Renal cortical epithelial cell (primary cell): Measurements from ENCODE around the gene IFFO2. TPM values are rescaled to one million over a fixed set of nuclear protein-coding genes. Genes with fewer than 3 reads are reported as not detected.

ENCODE experiments used
- DNase-seq: peaks from one replicate; pipeline ENCODE4 v3.0.0-alpha.2; 2011; ENCODE audit warnings: low read depth
- total RNA-seq: library from RNA; depleted of rRNA; stranded (reverse); fragments of >200 nt; gene quantifications from 2 replicates; pipeline ENCODE4 v1.2.3, GENCODE V29; 2014

Gene IFFO2
- total RNA-seq, 1 donor from 2014 or later, result 42.0 TPM

DNA sequence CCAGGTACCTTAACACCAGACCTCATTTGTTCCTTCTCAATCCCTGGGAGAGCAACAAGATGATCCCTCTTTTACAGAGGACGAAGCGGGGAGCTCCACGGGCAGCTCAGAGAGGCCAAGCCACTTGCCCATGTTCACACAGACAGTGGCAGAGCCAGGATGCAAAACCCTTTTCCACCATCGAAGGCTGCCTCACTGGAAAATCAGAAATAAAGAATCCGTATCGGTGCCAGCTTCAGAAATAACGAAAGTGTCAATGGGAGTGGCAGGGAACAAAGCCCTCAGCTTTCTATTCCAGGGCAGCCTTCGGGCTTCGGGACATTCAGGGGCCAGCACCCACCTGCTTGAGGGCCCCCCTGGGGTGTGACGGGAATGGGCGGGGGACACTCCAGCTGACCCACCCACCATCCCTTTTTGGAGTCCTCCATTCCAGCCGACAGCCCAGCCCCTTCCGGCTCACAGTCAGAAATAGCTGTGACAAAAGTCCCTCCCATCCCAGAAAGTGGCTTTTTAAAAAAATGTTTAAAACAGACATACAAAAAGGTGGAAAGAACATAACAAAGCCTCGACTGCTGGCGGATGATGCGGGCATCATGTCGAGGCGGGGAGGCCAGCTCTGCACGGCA, 6.0 kb downstream of the IFFO2 start:
- no peak for DNase-seq

GRCh38 chr1:18949686-18950400, 6.6 kb downstream of the IFFO2 start:
- DNase-seq, result peak; percentile 32

DNA sequence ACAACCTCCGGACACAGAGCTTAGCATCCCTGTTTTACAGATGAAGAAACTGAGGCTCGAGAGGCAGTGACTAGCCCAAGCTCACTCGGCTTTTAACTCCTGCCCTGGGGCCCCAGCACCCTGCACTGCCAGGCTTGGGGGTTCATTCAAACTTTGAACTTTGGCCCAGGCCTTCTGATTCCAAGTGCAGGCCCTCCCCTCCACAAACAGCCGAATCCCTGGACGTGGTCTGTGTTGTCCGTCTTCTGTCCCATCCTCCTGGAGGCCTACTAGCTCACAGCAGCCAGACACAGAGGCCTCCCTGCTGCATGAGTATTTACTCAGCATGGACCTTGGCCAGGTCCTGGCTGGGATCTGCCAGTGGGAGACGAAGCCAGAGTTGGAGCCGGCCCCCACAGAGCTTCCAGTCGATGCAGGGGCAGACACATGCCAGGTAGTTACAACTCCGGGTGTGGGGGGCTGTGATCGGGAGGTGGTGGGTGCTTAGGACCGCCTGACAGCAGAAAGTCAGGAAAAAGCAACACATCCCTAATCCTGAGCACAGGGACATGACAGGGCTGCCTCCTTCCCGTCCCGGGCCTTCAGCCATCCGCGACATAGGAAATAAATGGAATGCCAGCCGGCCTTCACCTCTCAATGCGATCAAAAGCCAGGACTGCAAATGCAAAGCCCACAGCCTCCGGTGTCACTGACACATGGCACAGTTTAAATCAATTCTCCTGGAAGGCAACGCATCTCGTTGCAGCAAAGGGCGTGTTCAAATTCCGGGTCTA, 7.4 kb downstream of the IFFO2 start:
- peak; percentile 41 for DNase-seq

GRCh38 chr1:18948048-18948912, 8.2 kb downstream of the IFFO2 start:
- DNase-seq, result peak; percentile 90

DNA sequence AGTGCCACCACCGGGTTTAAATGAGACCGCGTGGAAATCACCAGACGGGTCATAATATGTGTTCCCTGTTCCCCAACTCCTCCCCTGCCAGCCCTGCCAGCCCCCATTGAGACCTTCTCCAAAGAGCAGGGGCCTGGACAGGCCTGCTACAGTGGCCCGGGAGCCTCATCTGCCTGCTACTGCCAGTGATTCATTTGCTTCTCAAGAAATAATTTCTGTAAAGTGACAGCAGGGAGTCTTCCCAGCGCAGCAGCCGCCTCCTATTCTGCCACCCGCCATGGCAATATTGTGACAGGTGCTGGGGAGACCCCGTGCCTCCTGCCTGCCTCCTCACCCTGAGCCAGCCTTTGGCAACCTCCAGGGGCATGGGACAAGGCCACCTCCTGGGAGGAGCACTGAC, 8.9 kb downstream of the IFFO2 start:
- DNase-seq, result no peak

GRCh38 chr1:18946550-18947381, 9.7 kb downstream of the IFFO2 start:
- peak; percentile 9 for DNase-seq

GRCh38 chr1:18945401-18945849, 11.1 kb downstream of the IFFO2 start:
- no peak for DNase-seq

DNA sequence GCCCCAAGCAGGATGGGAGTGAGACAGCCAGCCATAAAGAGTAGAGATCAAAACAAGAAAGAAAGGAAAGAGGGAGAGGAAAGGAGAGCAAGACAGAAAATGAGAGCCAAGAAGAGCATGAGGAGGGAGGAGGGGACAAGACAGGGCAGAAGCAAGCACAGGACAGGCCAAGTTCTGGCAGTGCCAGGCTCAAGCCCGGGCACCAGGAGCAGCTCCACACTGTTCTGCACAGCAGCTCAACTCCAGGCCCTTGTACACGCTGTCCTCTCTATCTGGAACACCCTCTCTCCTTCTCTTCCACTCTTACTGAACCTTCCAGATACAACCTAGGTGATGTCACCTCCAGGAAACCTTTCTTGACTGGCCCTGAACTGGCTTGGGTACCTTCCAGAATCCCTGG, 11.7 kb downstream of the IFFO2 start:
- no peak for DNase-seq

- no peak for DNase-seq
These were observed 12.4 kb downstream of the IFFO2 start for GRCh38 chr1:18943914-18944572.

- DNase-seq, result no peak
These were observed 13.3 kb downstream of the IFFO2 start for GRCh38 chr1:18943162-18943561.

DNA sequence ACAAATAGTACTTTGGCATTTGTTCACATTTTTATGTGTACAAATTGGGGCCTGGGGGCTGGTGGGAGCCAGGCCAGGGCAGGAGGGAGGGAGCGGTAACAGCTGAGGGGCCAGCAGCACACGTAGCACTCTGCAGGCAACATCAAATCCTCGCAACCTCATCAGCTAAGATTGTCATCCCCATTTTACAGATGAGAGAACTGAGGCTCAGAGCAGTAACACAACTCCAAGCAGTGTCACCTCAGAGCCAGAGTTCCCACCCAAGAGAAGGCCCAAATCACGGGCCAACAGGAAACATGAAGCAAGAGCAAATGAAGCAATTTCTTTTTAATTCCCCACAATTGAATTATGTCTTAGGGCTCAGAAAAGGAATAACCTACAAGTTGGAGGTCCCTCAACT, 14.1 kb downstream of the IFFO2 start:
- DNase-seq, result no peak

- no peak for DNase-seq
These were observed 15.0 kb downstream of the IFFO2 start for GRCh38 chr1:18941221-18942141.

GRCh38 chr1:18940303-18941020, 16.0 kb downstream of the IFFO2 start:
- DNase-seq, result no peak

- DNase-seq, result no peak
These were observed 16.8 kb downstream of the IFFO2 start for GRCh38 chr1:18939398-18940302.

- DNase-seq, result no peak
These were observed 17.8 kb downstream of the IFFO2 start for GRCh38 chr1:18938707-18939070.

DNA sequence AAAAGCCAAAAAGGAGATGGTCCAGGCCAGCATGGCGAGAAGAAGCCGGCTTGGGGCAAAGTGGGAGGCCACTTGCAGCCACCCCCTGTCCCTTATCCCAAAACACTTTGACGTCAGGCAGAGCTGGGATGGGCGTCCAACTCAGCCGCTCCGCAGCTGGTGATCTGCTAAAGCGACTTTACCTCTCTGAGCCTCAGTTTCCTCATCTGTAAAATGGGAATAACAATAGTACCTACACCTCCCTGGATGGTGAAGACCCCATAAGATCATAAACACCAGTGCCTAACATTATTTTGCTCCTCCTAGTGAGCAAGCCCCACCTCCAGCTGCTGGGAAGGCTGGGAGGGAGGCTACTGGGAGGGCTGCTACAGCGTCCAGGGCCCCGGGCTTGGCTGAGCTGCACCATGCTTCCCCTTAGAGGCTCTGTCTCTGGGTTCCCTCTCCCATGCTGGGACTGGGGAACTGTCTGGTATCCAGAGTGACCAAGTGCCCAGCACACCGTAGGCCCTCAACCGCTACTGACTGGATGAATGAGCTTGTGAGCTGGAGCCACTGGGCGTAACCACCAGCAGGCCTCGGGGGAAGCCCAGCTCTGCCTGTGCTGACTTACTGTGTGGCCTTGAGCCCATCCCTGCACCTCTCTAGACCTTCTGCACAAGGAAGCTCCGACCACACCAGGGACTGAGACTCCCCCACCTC, 18.3 kb downstream of the IFFO2 start:
- peak; percentile 75 for DNase-seq

- DNase-seq, result no peak
These were observed 18.9 kb downstream of the IFFO2 start for GRCh38 chr1:18937539-18937938.
